Measurements from ENCODE around the gene HIVEP1. TPM values are rescaled to one million over a fixed set of nuclear protein-coding genes. Genes with fewer than 3 reads are reported as not detected.

Gene HIVEP1
- total and polyA plus RNA-seq, 7 experiments from 2014 or later = 13.2 to 86.1 (median 31.5) TPM

GRCh38 chr6:11970114-11970513 is 42.0 kb upstream of the HIVEP1 start:
- H3K27ac Mint-ChIP-seq = no peak overlapping the region

GRCh38 chr6:11971154-11971553 is 41.0 kb upstream of the HIVEP1 start:
- H3K36me3 Mint-ChIP-seq = peaks cover 0 to 2% (median 0%) of the 10 kb centered on the region in 5 donors
- ChIA-PET POLR2A (interaction anchor here (0.6 kb wide), 1 partner anchor 138 kb away, joined by 3 read pairs; no protein-coding TSS in a partner anchor), CTCF (no interaction called here)
- H3K27ac Mint-ChIP-seq = no peak overlapping the region
- Histone ChIP-seq H3K4me1 (ENCODE audit: control insufficient read depth in 2 of 2, insufficient read depth in 2 of 2, low read length in 2 of 2) (no peaks in the 10 kb centered on the region), H3K27ac (ENCODE audit: low read depth, low read length) (no peak overlapping the region), H3K36me3 (ENCODE audit: control insufficient read depth in 2 of 3, insufficient read depth in 3 of 3, low read length in 3 of 3) (no peaks in the 10 kb centered on the region), H3K4me3 (ENCODE audit: low read length) (no peak overlapping the region), H3K9me3 (ENCODE audit: control insufficient read depth in 2 of 3, low read length in 3 of 3) (no peaks in the 10 kb centered on the region), H3K27me3 (ENCODE audit: control insufficient read depth in 2 of 2, insufficient read depth in 2 of 2, low read length in 2 of 2) (no peaks in the 10 kb centered on the region)
- peaks cover 7 to 20% (median 13%) of the 10 kb centered on the region in 7 donors for H3K4me1 Mint-ChIP-seq
- H3K4me3 Mint-ChIP-seq = no peak overlapping the region
- no peaks in the 10 kb centered on the region for H3K9me3 Mint-ChIP-seq
- intact Hi-C loops (cut with micrococcal nuclease) = loop anchor here in 1 of 2 donors (10.0 kb wide), 1 partner anchor 264 kb away; no protein-coding TSS in a partner anchor
- ATAC-seq = no peak
- no peaks in the 10 kb centered on the region for H3K27me3 Mint-ChIP-seq
- DNase-seq = no peak

More at GRCh38 chr6:11970114-11970513, 42.0 kb upstream of the HIVEP1 start:
- Histone ChIP-seq H3K27ac (ENCODE audit: low read depth, low read length) (no peak overlapping the region), H3K4me3 (ENCODE audit: low read length) (no peak overlapping the region), H3K9me3 (ENCODE audit: control insufficient read depth in 2 of 3, low read length in 3 of 3) (no peaks in the 10 kb centered on the region), H3K36me3 (ENCODE audit: control insufficient read depth in 2 of 3, insufficient read depth in 3 of 3, low read length in 3 of 3) (no peaks in the 10 kb centered on the region), H3K27me3 (ENCODE audit: control insufficient read depth in 2 of 2, insufficient read depth in 2 of 2, low read length in 2 of 2) (no peaks in the 10 kb centered on the region), H3K4me1 (ENCODE audit: control insufficient read depth in 2 of 2, insufficient read depth in 2 of 2, low read length in 2 of 2) (no peaks in the 10 kb centered on the region)
- ATAC-seq (no peak), DNase-seq (no peak)
- Mint-ChIP-seq H3K27me3 (no peaks in the 10 kb centered on the region), H3K9me3 (no peaks in the 10 kb centered on the region), H3K4me3 (no peak overlapping the region), H3K4me1 (peaks cover 0 to 14% (median 5%) of the 10 kb centered on the region in 7 donors), H3K36me3 (no peaks in the 10 kb centered on the region)
- CTCF ChIA-PET = no interaction called here
- intact Hi-C loops (cut with micrococcal nuclease) = loop anchor here in 1 of 2 donors (10.0 kb wide), 1 partner anchor 265 kb away; no protein-coding TSS in a partner anchor
- POLR2A ChIA-PET = no interaction called here

GRCh38 chr6:11972270-11972669 is 39.8 kb upstream of the HIVEP1 start:
- no peaks in the 10 kb centered on the region for H3K9me3 ChIP-seq (ENCODE audit: control insufficient read depth in 2 of 3, low read length in 3 of 3)
- POLR2A ChIA-PET = no interaction called here
- no peaks in the 10 kb centered on the region for H3K9me3 Mint-ChIP-seq
- CTCF ChIA-PET = no interaction called here
- no peaks in the 10 kb centered on the region for H3K36me3 ChIP-seq (ENCODE audit: control insufficient read depth in 2 of 3, insufficient read depth in 3 of 3, low read length in 3 of 3)
- H3K27ac Mint-ChIP-seq = no peak overlapping the region
- H3K4me1 ChIP-seq (ENCODE audit: control insufficient read depth in 2 of 2, insufficient read depth in 2 of 2, low read length in 2 of 2) = no peaks in the 10 kb centered on the region
- H3K36me3 Mint-ChIP-seq = peaks cover 0 to 2% (median 0%) of the 10 kb centered on the region in 5 donors
- DNase-seq (no peak), ATAC-seq (no peak)
- peaks cover 7 to 30% (median 22%) of the 10 kb centered on the region in 7 donors for H3K4me1 Mint-ChIP-seq
- no peak overlapping the region for H3K4me3 ChIP-seq (ENCODE audit: low read length)
- H3K4me3 Mint-ChIP-seq = peak overlapping the region in 1 of 10 donors; percentile 4
- no peak overlapping the region for H3K27ac ChIP-seq (ENCODE audit: low read depth, low read length)
- H3K27me3 Mint-ChIP-seq = no peaks in the 10 kb centered on the region
- intact Hi-C loops (cut with micrococcal nuclease) = loop anchor here in 1 of 2 donors (10.0 kb wide), 1 partner anchor 263 kb away; no protein-coding TSS in a partner anchor
- H3K27me3 ChIP-seq (ENCODE audit: control insufficient read depth in 2 of 2, insufficient read depth in 2 of 2, low read length in 2 of 2) = no peaks in the 10 kb centered on the region

- H3K4me1 Mint-ChIP-seq = peaks cover 7 to 32% (median 22%) of the 10 kb centered on the region in 7 donors
- DNase-seq (no peak), ATAC-seq (no peak)
- H3K27ac Mint-ChIP-seq = no peak overlapping the region
- CTCF ChIA-PET = no interaction called here
- Histone ChIP-seq H3K4me1 (ENCODE audit: control insufficient read depth in 2 of 2, insufficient read depth in 2 of 2, low read length in 2 of 2) (no peaks in the 10 kb centered on the region), H3K36me3 (ENCODE audit: control insufficient read depth in 2 of 3, insufficient read depth in 3 of 3, low read length in 3 of 3) (no peaks in the 10 kb centered on the region), H3K9me3 (ENCODE audit: control insufficient read depth in 2 of 3, low read length in 3 of 3) (no peaks in the 10 kb centered on the region), H3K4me3 (ENCODE audit: low read length) (no peak overlapping the region), H3K27me3 (ENCODE audit: control insufficient read depth in 2 of 2, insufficient read depth in 2 of 2, low read length in 2 of 2) (no peaks in the 10 kb centered on the region), H3K27ac (ENCODE audit: low read depth, low read length) (no peak overlapping the region)
- H3K9me3 Mint-ChIP-seq = no peaks in the 10 kb centered on the region
- POLR2A ChIA-PET = no interaction called here
- intact Hi-C loops (cut with micrococcal nuclease) = loop anchor here in 1 of 2 donors (10.0 kb wide), 1 partner anchor 262 kb away; no protein-coding TSS in a partner anchor
- H3K4me3 Mint-ChIP-seq = no peak overlapping the region
- H3K36me3 Mint-ChIP-seq = peaks cover 0 to 2% (median 0%) of the 10 kb centered on the region in 5 donors
- H3K27me3 Mint-ChIP-seq = no peaks in the 10 kb centered on the region
Measured at GRCh38 chr6:11972806-11973205, 39.3 kb upstream of the HIVEP1 start.

GRCh38 chr6:11973238-11973637 is 38.9 kb upstream of the HIVEP1 start:
- Histone ChIP-seq H3K36me3 (ENCODE audit: control insufficient read depth in 2 of 3, insufficient read depth in 3 of 3, low read length in 3 of 3) (no peaks in the 10 kb centered on the region), H3K9me3 (ENCODE audit: control insufficient read depth in 2 of 3, low read length in 3 of 3) (no peaks in the 10 kb centered on the region), H3K4me1 (ENCODE audit: control insufficient read depth in 2 of 2, insufficient read depth in 2 of 2, low read length in 2 of 2) (no peaks in the 10 kb centered on the region), H3K27me3 (ENCODE audit: control insufficient read depth in 2 of 2, insufficient read depth in 2 of 2, low read length in 2 of 2) (no peaks in the 10 kb centered on the region), H3K27ac (ENCODE audit: low read depth, low read length) (no peak overlapping the region), H3K4me3 (ENCODE audit: low read length) (no peak overlapping the region)
- Mint-ChIP-seq H3K4me3 (no peak overlapping the region), H3K27me3 (no peaks in the 10 kb centered on the region), H3K4me1 (peaks cover 7 to 36% (median 22%) of the 10 kb centered on the region in 7 donors), H3K9me3 (no peaks in the 10 kb centered on the region), H3K27ac (no peak overlapping the region), H3K36me3 (peaks cover 0 to 2% (median 0%) of the 10 kb centered on the region in 5 donors)
- DNase-seq = no peak
- intact Hi-C loops (cut with micrococcal nuclease) = loop anchor here in 1 of 2 donors (10.0 kb wide), 1 partner anchor 262 kb away; no protein-coding TSS in a partner anchor
- no peak for ATAC-seq
- ChIA-PET POLR2A (no interaction called here), CTCF (interaction anchor here (0.5 to 0.9 kb wide), 2 partner anchors 171 to 317 kb away, joined by 3 read pairs; no protein-coding TSS in a partner anchor)

GRCh38 chr6:11974089-11974488 is 38.0 kb upstream of the HIVEP1 start:
- Mint-ChIP-seq H3K9me3 (no peaks in the 10 kb centered on the region), H3K36me3 (peaks cover 0 to 2% (median 0%) of the 10 kb centered on the region in 5 donors), H3K4me3 (no peak overlapping the region), H3K4me1 (peaks cover 7 to 40% (median 22%) of the 10 kb centered on the region in 7 donors), H3K27ac (no peak overlapping the region), H3K27me3 (no peaks in the 10 kb centered on the region)
- ATAC-seq (no peak), DNase-seq (no peak)
- intact Hi-C loops (cut with micrococcal nuclease) = loop anchor here in 1 of 2 donors (10.0 kb wide), 1 partner anchor 261 kb away; no protein-coding TSS in a partner anchor
- Histone ChIP-seq H3K27me3 (ENCODE audit: control insufficient read depth in 2 of 2, insufficient read depth in 2 of 2, low read length in 2 of 2) (no peaks in the 10 kb centered on the region), H3K9me3 (ENCODE audit: control insufficient read depth in 2 of 3, low read length in 3 of 3) (no peaks in the 10 kb centered on the region), H3K36me3 (ENCODE audit: control insufficient read depth in 2 of 3, insufficient read depth in 3 of 3, low read length in 3 of 3) (no peaks in the 10 kb centered on the region), H3K4me3 (ENCODE audit: low read length) (no peak overlapping the region), H3K4me1 (ENCODE audit: control insufficient read depth in 2 of 2, insufficient read depth in 2 of 2, low read length in 2 of 2) (no peaks in the 10 kb centered on the region), H3K27ac (ENCODE audit: low read depth, low read length) (no peak overlapping the region)
- ChIA-PET POLR2A (no interaction called here), CTCF (interaction anchor here (0.9 kb wide), 1 partner anchor 172 kb away, joined by 3 read pairs; no protein-coding TSS in a partner anchor)
